ENCODE results near the gene UNC5C. TPM values are rescaled to one million over a fixed set of nuclear protein-coding genes. Genes with fewer than 3 reads are reported as not detected.

Gene UNC5C
- total RNA-seq, 2 donors from 2014 or later, result 3.3 to 6.2 TPM

DNA sequence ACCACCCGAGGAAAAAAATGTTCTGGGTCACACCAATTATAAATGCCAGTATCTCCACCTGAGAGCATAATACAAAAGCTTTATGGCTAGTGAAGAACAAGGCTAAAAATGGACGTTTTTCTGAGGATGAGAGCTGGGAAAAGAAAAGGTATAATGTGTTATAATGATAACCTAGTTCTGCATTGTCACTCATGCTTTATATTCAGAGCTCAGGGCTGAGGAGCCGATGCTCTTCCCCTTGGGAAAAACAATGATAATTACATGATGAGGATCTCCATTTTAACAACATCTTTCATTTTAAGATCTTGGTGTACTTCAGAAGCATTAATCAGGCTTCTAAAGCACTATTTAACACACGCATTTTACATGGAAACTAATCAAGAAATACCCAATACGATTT, 333.7 kb downstream of the UNC5C start:
- no peak for ATAC-seq
- intact Hi-C loops (cut with DNase I), result no loop called here
- no peak for DNase-seq

DNA sequence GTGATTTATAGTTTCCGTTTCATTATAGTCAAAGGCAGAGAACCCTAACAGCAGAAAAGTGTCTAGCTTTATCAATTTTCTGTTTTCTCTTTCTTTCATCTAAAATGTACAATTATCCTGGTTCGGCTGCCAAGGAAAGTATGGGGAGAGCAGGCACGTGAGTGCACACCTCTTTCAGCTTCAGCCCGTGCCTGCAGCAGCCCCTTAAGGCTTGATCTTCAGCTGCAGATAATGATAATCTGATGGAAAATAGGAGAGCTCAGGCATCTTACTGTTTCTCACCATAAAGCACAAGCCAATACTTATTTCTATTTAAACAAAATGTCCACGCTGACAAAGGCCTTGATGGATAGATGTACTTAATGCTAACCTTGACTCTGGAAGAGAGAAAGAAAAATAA, 334.4 kb downstream of the UNC5C start:
- DNase-seq, result no peak
- intact Hi-C loops (cut with DNase I), result no loop called here
- ATAC-seq, result no peak

GRCh38 chr4:95213366-95213765, 335.4 kb downstream of the UNC5C start:
- intact Hi-C loops (cut with DNase I), result no loop called here
- DNase-seq (no peak), ATAC-seq (no peak)

DNA sequence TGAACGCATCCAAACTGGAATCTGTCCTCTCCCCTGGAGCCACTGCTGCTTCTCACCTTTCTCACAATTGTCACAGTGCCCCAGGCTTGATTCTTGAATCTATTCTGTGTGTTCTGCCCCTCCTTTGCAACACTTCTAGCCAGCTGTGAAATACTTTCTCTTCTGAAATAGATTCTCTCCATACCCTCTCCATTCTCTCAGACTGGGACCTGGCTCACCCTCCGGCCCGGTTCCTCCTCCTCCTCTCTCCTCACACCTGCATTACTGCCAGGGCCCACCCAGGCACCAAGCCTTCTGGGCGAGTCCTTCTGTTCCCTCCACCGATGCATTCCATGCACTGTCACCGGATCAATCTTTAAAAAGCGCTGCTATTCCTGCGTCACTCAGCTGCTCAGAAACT, 336.1 kb downstream of the UNC5C start:
- DNase-seq (no peak), ATAC-seq (no peak)
- intact Hi-C loops (cut with DNase I), result no loop called here

DNA sequence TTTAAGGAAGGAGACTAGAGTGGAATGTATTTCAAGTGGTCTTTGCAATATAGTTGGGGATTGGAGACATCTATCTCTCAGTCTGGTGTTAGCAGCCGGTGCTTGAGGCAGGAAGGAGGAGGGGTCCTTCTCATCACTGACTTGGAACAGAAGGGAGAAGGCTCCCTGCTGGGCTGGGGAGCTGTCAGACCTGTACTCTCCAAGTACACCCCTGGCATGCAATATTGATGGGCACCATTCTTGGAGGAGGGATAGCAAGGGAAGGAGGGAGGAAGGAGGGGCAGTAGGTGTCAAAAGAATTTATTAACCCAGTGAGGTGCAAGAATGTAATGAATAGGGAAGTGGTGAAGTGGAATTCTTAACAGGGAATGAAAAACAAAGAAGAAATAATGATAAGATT, 338.8 kb downstream of the UNC5C start:
- ATAC-seq, result no peak
- intact Hi-C loops (cut with DNase I), result no loop called here
- DNase-seq, result no peak

- ATAC-seq, result no peak
- no peak for DNase-seq
- intact Hi-C loops (cut with DNase I), result no loop called here
Observed at GRCh38 chr4:95204873-95205272, 343.9 kb downstream of the UNC5C start.

- ATAC-seq, result peak; percentile 53 to 74
- DNase-seq, result no peak
- intact Hi-C loops (cut with DNase I), result no loop called here
Observed at GRCh38 chr4:95204267-95204844, 344.4 kb downstream of the UNC5C start.

DNA sequence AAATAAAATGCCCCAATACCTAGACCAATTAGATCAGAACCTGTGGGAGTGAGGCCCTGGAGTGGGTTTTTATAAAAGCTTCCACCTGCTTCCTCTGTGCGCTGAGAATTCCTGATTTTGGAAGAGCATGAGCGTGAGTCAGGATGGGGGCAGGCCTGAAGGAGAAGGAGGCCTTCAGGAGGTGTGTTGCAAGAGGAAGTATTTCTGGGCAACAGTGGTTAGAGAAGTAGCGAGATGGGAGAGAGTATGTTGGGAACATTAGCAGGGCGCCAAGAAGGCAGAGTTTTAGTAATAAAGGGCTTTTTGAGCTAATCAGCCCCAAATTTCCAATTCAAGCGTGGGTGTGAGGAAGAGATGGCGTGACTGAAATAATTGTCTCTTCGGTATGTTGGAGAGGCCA, 349.8 kb downstream of the UNC5C start:
- no peak for ATAC-seq
- DNase-seq, result no peak
- intact Hi-C loops (cut with DNase I), result no loop called here

GRCh38 chr4:95197353-95197752, 351.4 kb downstream of the UNC5C start:
- no peak for DNase-seq
- intact Hi-C loops (cut with DNase I), result no loop called here
- ATAC-seq, result no peak

DNA sequence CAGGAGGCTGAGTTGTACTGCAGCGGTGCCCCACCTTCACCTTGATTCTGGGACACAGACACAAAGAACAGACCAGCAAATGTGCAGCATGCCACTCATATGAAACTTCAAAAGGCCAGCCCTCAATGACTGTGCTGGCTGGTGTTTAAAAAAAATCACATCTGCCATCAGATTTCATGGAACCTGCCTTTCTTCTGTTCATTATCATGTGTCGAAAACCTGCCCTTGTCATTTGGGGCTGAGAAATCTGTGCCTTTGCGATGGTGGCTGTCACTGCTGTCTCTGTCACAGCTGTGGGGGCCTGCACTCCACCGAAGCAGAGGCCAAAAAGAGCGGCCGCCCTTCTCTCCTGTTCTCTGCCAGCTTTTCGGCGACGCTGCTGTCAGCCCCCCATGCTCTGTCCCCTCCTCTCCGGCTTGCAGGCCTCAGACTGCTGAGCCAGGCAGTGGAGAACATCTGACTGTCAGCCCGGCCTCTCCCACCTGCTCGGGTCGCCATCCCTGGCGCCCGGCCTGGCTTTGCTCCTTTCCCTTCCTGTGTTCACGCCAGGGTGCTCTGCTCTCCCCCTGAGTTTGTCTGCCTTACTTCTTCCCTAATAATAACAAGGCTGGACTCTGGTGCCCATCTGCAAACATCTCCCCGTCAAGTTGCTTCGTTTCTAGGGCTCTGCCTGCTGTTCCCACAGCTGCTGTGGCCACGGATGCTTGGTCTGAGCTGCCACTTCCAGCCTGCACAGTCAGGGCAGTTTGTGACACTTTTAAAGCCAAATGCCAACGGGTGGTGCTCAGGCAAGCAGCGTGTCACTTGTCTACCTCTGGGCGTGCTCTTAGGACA, 355.2 kb downstream of the UNC5C start:
- ATAC-seq (no peak), DNase-seq (no peak)
- intact Hi-C loops (cut with DNase I), result no loop called here

DNA sequence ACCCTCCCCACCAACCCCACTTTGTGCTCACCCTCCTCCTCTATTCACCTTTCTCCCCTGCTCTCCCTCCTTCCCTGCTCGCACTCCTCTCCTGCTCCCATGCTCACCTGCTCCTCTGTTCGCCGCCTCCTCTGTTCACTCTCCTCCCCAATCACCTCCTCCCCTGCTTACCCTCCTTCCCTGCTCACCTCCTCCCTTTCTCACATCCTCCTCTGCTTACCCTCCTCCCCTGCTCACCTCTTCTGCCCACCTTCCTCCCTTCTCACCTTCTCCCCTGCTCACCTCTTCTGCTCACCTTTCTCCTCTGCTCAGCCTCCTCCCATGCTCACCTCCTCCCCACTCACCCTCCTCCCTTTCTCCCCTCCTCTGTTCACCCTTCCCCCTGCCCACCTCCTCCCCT, 357.2 kb downstream of the UNC5C start:
- ATAC-seq, result no peak
- no peak for DNase-seq
- intact Hi-C loops (cut with DNase I), result no loop called here

DNA sequence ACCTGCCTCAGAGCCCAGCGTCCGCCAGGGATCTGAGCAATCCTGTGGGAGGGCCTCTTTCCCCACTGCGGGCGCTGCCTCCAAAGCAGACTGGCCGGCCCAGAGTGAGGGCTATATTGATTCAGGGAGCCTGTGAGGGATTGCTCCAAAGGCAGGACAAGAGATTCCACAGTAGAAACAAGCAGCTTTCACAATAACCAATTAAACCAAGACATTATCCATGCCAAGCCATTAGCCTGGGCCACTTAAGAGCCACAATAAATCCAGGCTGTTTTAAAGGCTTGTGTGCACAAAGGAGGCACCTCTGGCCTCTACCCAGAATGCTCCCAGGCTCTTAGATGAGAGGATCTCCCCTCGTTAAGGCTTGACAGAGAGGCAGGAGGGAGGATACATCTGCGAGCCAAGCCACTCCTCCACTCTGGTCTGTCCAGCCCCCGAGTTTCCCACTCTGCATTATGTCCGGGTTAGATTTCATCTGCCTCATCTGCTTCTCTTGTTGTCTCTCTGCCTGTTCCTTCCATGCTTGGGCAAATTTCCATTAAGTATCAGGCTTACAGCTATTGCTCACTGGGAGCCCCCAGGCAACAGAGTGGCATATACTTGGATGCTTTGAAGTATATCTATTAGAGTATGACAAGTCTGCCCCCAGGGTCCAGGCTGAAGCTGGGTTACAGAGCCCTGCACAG, 357.9 kb downstream of the UNC5C start:
- intact Hi-C loops (cut with DNase I), result no loop called here
- ATAC-seq (no peak), DNase-seq (no peak)

DNA sequence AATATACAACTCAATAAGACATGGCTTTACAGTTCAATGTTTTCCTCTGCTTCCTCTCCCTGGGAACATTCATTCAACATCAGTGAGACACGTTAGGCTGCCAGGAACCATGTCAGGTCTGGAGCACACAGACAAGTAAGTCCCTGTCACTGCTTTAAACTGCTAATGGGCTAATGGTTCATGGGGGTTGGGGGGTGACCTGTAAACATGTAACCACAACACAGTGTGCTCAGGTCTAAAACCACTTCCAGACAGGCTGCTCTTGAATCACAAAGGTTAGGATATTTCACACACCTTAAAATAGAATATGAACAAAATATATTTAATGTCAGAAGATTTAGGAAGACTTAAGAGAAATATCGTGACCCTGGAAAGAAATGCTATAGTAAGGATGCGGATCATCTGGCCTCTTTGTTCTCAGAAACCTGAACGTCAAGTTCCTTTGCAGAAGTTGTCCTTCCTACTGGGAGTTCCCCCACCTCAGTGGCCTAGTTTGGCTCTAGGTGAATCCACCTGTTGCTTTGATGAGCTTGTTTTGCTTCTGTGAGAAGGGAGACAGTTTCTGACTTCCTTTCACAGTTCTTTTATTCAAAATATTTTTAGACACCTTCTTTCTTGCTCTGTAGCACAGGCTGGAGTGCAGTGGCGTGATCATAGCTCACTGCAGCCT, 359.9 kb downstream of the UNC5C start:
- no peak for ATAC-seq
- intact Hi-C loops (cut with DNase I), result no loop called here

DNA sequence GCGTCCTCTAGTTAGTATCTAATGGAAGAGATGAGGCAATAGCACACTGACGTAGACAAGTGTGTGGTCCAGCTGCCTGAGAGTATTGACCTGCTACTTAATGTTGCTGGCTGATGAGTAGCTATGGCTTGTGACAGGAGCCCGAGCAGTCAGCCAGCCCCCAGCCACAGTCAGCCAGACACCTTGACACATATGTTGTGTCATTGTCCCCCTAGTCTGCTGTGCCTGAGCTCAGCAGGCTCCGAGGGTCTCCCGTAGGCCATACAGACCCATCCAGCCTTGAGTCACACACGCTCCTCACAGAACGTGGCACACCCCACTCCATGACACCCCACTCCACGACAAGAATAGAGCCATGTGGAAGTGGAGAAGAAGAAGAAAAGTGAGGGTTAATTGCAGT, 362.1 kb downstream of the UNC5C start:
- intact Hi-C loops (cut with DNase I), result no loop called here
- ATAC-seq (no peak), DNase-seq (no peak)

More for the DNA sequence above, 359.9 kb downstream of the UNC5C start:
- no peak for DNase-seq

GRCh38 chr4:95183656-95184408, 364.9 kb downstream of the UNC5C start:
- no peak for DNase-seq
- ATAC-seq, result no peak
- intact Hi-C loops (cut with DNase I), result no loop called here

DNA sequence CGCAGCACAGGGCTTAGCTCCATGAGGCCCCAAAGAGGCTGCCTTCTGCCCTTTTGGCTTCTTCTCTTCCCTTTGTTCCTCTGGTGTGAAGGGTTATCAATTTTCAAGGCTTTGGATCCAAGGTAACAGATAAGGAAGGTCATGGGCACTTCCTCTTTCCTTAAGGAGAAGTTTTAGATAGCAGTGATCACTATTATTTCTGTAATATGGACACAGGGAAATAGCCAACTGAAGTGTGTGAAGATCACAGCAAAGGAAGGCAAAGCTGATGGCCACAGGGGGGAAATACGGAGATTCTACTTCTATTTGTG, 366.8 kb downstream of the UNC5C start:
- ATAC-seq, result no peak
- intact Hi-C loops (cut with DNase I), result no loop called here
- DNase-seq, result no peak

GRCh38 chr4:95181243-95181995, 367.4 kb downstream of the UNC5C start:
- DNase-seq (no peak), ATAC-seq (no peak)
- intact Hi-C loops (cut with DNase I), result no loop called here

DNA sequence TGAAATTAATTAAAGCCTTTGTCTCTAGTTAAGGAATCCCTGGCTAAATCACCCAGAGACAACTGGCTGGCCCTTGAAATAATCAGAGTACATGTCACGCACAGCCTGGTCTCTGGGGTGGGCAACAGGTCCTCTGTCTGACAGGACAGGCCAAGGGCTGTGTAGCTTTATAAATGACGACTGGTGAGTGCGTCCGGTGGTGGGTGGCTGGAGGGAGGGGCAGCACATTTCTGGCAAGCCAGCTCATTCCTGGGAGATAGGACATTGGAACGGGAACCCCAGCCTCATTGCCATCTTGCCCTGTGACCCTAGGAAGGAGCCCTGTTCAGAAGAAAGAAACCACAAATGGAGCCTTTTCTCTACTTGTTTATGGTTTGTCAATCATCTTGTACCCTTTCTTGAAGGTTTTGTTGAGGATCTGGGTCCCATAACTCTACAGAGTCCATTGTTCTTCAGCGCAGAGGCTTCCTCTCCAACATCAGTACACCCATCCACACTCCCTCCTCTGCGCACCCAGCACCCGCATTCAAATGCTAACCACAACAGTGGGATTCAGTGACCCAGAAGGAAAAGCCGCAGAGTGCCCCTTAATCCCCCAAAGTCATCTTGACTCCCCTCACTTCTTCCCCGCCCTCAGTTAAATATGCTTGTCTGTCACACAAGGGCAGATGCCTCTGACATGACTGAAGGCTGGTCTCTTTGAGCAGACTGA, 368.1 kb downstream of the UNC5C start:
- ATAC-seq, result no peak
- no peak for DNase-seq
- intact Hi-C loops (cut with DNase I), result no loop called here
